HG03060 (cell line): Measurements from ENCODE around the gene RPL10L.

Source experiments
- ATAC-seq: cut with Tn5 transposase; IDR thresholded peaks from one replicate; pipeline ENCODE4 v1.9.1; 2021; ENCODE audit warnings: low read depth, moderate number of reproducible peaks; ENCODE audit not compliant: unreplicated experiment

Gene RPL10L

GRCh38 chr14:46651526-46652144 lies at the start of gene RPL10L:
RPL10L (minus strand) TSS chr14:46651781; CDS start chr14:46651736, 45 bp downstream.
- ATAC-seq = no peak

- ATAC-seq = no peak
Measured at GRCh38 chr14:46691819-46692218, 40.2 kb upstream of the RPL10L start.

- no peak for ATAC-seq
Measured at GRCh38 chr14:46686652-46687051, 35.1 kb upstream of the RPL10L start.

GRCh38 chr14:46672128-46672527 lies 20.5 kb upstream of the RPL10L start:
- no peak for ATAC-seq

GRCh38 chr14:46663382-46663781 lies 11.8 kb upstream of the RPL10L start:
- no peak for ATAC-seq

- ATAC-seq = no peak
Measured at GRCh38 chr14:46661728-46662127, 10.1 kb upstream of the RPL10L start.

- no peak for ATAC-seq
Measured at GRCh38 chr14:46653031-46653755, 1.6 kb upstream of the RPL10L start.

GRCh38 chr14:46646796-46647195 lies 4.8 kb downstream of the RPL10L start:
- ATAC-seq = no peak

GRCh38 chr14:46626876-46627275 lies 24.7 kb downstream of the RPL10L start:
- ATAC-seq = no peak
